Neuronal stem cell (in vitro differentiated cells): Measurements from ENCODE around the gene CD300H.
A peak's percentile ranks its signal among the peaks of the same experiment; 100 is the strongest.

Experiments used
- DNase-seq: peaks from one replicate; pipeline ENCODE4 v3.0.0-alpha.2; 2013; ENCODE audit warnings: low spot score
- H2AFZ ChIP-seq: one replicate; pipeline ENCODE4 v1.6.1; 2013; ENCODE audit warnings: mild to moderate bottlenecking, low read length, inconsistent platforms
- H2AK5ac ChIP-seq: 2 replicates; pipeline ENCODE4 v1.6.1; 2013; ENCODE audit warnings: low read depth, mild to moderate bottlenecking, inconsistent platforms, low read length, moderate library complexity, mixed read lengths
- H2BK120ac ChIP-seq: 2 replicates; pipeline ENCODE4 v1.6.1; 2013; ENCODE audit warnings: low read depth, mild to moderate bottlenecking, inconsistent platforms, low read length, moderate library complexity, mixed read lengths
- H2BK12ac ChIP-seq: one replicate; pipeline ENCODE4 v1.6.1; 2013; ENCODE audit warnings: low read length, inconsistent platforms
- H2BK15ac ChIP-seq: 2 replicates; pipeline ENCODE4 v1.6.1; 2013; ENCODE audit warnings: mild to moderate bottlenecking, low read length, inconsistent platforms, mixed read lengths
- H2BK5ac ChIP-seq: one replicate; pipeline ENCODE4 v1.6.1; 2013; ENCODE audit warnings: inconsistent platforms, mild to moderate bottlenecking, low read length, moderate library complexity
- H3K14ac ChIP-seq: one replicate; pipeline ENCODE4 v1.6.1; 2013; ENCODE audit warnings: low read length, inconsistent platforms
- H3K18ac ChIP-seq: 2 replicates; pipeline ENCODE4 v1.6.1; 2013; ENCODE audit warnings: low read length, inconsistent platforms
- H3K23ac ChIP-seq: 2 replicates; pipeline ENCODE4 v1.6.1; 2013; ENCODE audit warnings: low read depth, mild to moderate bottlenecking, mixed read lengths, low read length, inconsistent platforms; ENCODE audit not compliant: poor library complexity
- H3K27ac ChIP-seq: replicated peaks from 3 replicates; pipeline ENCODE4 v1.5.1; 2013; ENCODE audit warnings: low read length, inconsistent platforms
- H3K27me3 ChIP-seq, 3 experiments: 2 replicates each; pipeline ENCODE4 v1.6.1; 2013; ENCODE audit warnings: low read length in 3 of 3, mild to moderate bottlenecking in 2 of 3, inconsistent platforms in 1 of 3, low read depth in 1 of 3, mixed read lengths in 1 of 3, moderate library complexity in 1 of 3; ENCODE audit not compliant: control insufficient read depth in 3 of 3, insufficient read depth in 3 of 3
- H3K36me3 ChIP-seq, 2 donors: replicated peaks in 1 of 2; 2 replicates each; pipeline ENCODE4 v1.6.1; 2013; ENCODE audit warnings: low read length in 2 of 2; ENCODE audit not compliant: control insufficient read depth in 2 of 2, insufficient read depth in 2 of 2
- H3K4ac ChIP-seq: 2 replicates; pipeline ENCODE4 v1.6.1; 2013; ENCODE audit warnings: inconsistent platforms, mild to moderate bottlenecking, low read length, moderate library complexity
- H3K4me1 ChIP-seq, 2 donors: 1 replicate in 1 of 2; 2 replicates in 1 of 2; pipeline ENCODE4 v1.6.1; 2013; ENCODE audit warnings: low read length in 2 of 2, low read depth in 1 of 2; ENCODE audit not compliant: control insufficient read depth in 2 of 2, insufficient read depth in 1 of 2
- H3K4me2 ChIP-seq: one replicate; pipeline ENCODE4 v1.6.1; 2013; ENCODE audit warnings: mild to moderate bottlenecking, low read length, inconsistent platforms; ENCODE audit not compliant: insufficient read depth, poor library complexity, severe bottlenecking
- H3K4me3 ChIP-seq, 2 donors: 2 replicates each; pipeline ENCODE4 v1.5.1; 2013; ENCODE audit warnings: low read length in 2 of 2, mild to moderate bottlenecking in 2 of 2, inconsistent platforms in 1 of 2, moderate library complexity in 1 of 2
- H3K79me1 ChIP-seq: one replicate; pipeline ENCODE4 v1.6.1; 2013; ENCODE audit warnings: low read depth, mild to moderate bottlenecking, inconsistent platforms, low read length, moderate library complexity
- H3K9ac ChIP-seq: one replicate; pipeline ENCODE4 v1.6.1; 2013; ENCODE audit warnings: mild to moderate bottlenecking, low read depth, low read length, inconsistent platforms; ENCODE audit not compliant: poor library complexity
- H3K9me3 ChIP-seq, 2 donors: replicated peaks in 1 of 2; 2 replicates each; pipeline versions ENCODE3 to v1.6.1; 2013; ENCODE audit warnings: low read length in 2 of 2, mild to moderate bottlenecking in 2 of 2, inconsistent platforms in 1 of 2, low read depth in 1 of 2, mixed read lengths in 1 of 2, moderate library complexity in 1 of 2; ENCODE audit not compliant: control insufficient read depth in 2 of 2, insufficient read depth in 1 of 2
- H4K8ac ChIP-seq: one replicate; pipeline ENCODE4 v1.6.1; 2013; ENCODE audit warnings: low read depth, mild to moderate bottlenecking, inconsistent platforms, low read length, moderate library complexity
- H4K91ac ChIP-seq: one replicate; pipeline ENCODE4 v1.6.1; 2013; ENCODE audit warnings: low read length, low read depth, mild to moderate bottlenecking, inconsistent platforms; ENCODE audit not compliant: poor library complexity
- WGBS, 2 donors: extraction: QIAGEN DNeasy Blood & Tissue Kit; methylation state at CpG; one replicate each; pipeline ENCODE4 v1.1.7; 2013; ENCODE audit warnings: missing lambda C conversion rate in 2 of 2, mixed read lengths in 1 of 2; ENCODE audit not compliant: insufficient read length in 2 of 2, insufficient replicate concordance in 1 of 2; ENCODE audit errors: extremely low coverage in 2 of 2; 5-methylcytosine and 5-hydroxymethylcytosine counted together

The CD300H gene

GRCh38 chr17:74544991-74545842 is 22.1 kb downstream of the CD300H start:
- WGBS, 2 donors = no CpG with 5 or more reads among the region's 16 CpGs
- Histone ChIP-seq H2BK15ac (peak overlapping the region; percentile 42), H2BK12ac (peak overlapping the region; percentile 14), H2BK5ac (peak overlapping the region; percentile 54), H4K91ac (no peak overlapping the region), H3K4me3 (peak overlapping the region in 1 of 2 donors; percentile 71), H3K4me2 (no peak overlapping the region), H3K23ac (peak overlapping the region; percentile 80), H2AFZ (no peak overlapping the region), H4K8ac (peak overlapping the region; percentile 29), H3K27me3 (peaks cover 0 to 16% (median 0%) of the 10 kb centered on the region in 3 experiments), H3K79me1 (no peaks in the 10 kb centered on the region), H3K18ac (peak overlapping the region; percentile 61), H3K9me3 (no peaks in the 10 kb centered on the region), H3K9ac (peak overlapping the region; percentile 84), H3K36me3 (no peaks in the 10 kb centered on the region), H3K27ac (no peak overlapping the region), H2BK120ac (no peak overlapping the region), H3K14ac (peak overlapping the region; percentile 92), H2AK5ac (peak overlapping the region; percentile 11), H3K4ac (no peak overlapping the region), H3K4me1 (peaks cover 0 to 6% of the 10 kb centered on the region in 2 donors)
- DNase-seq = no peak

DNA sequence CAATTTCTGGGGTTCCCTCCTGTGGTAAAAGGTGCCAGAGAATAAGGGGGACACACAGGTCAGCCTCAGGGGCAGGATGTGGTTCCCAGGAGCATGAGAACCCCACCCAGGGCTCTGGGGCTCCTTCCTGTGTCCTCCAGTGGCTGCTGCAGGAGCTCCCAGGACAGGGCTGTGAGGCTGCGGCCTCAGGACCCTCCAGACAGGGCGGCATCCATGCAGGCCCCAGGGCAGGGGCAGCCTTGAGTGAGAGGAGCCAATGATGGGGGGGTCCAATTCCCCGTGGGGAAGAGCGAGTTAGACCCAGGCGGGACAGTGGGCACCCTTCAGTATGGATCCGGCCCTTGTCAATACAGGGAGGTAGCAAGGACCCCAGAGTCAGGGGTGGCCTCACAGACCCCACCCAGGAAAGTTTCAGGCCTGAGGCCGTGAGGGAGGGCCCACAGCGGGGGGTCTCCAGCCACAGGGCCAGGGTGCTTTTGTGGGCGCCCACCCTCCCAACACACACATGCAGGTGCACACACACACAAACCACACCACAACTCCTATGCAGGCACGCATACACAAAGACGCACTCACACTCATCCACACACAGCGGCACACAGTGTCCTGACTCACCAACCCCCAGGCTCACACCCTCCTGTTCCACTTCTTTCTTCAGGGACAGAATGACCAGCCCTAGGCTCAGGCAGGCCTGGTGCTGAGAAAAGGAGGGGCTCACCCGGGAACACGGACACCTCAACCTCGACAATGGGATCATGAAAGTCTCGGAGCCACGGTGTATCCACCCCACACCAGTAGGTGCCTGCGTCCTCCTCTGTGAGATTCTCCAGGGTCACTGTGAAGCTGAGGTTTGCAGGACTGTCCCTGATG is 23.2 kb downstream of the CD300H start:
- peaks cover 0 to 6% of the 10 kb centered on the region in 2 donors for H3K4me1 ChIP-seq
- peak overlapping the region; percentile 85 for H3K18ac ChIP-seq
- H3K14ac ChIP-seq = peak overlapping the region; percentile 90
- no peaks in the 10 kb centered on the region for H3K9me3 ChIP-seq
- no peaks in the 10 kb centered on the region for H3K36me3 ChIP-seq
- no CpG with 5 or more reads among the region's 18 CpGs for WGBS, 2 donors
- H2AFZ ChIP-seq = no peak overlapping the region
- DNase-seq = no peak
- H4K8ac ChIP-seq = no peak overlapping the region
- no peak overlapping the region for H4K91ac ChIP-seq
- no peak overlapping the region for H2BK12ac ChIP-seq
- H3K23ac ChIP-seq = peak overlapping the region; percentile 5
- H3K79me1 ChIP-seq = no peaks in the 10 kb centered on the region
- H2AK5ac ChIP-seq = peak overlapping the region; percentile 40
- H3K9ac ChIP-seq = no peak overlapping the region
- no peak overlapping the region for H2BK120ac ChIP-seq
- no peak overlapping the region for H3K4me2 ChIP-seq
- H3K4me3 ChIP-seq = no peak overlapping the region
- H2BK5ac ChIP-seq = no peak overlapping the region
- no peak overlapping the region for H3K27ac ChIP-seq
- H3K4ac ChIP-seq = no peak overlapping the region
- H2BK15ac ChIP-seq = peak overlapping the region; percentile 45
- H3K27me3 ChIP-seq = peaks cover 0 to 16% (median 2%) of the 10 kb centered on the region in 3 experiments

DNA sequence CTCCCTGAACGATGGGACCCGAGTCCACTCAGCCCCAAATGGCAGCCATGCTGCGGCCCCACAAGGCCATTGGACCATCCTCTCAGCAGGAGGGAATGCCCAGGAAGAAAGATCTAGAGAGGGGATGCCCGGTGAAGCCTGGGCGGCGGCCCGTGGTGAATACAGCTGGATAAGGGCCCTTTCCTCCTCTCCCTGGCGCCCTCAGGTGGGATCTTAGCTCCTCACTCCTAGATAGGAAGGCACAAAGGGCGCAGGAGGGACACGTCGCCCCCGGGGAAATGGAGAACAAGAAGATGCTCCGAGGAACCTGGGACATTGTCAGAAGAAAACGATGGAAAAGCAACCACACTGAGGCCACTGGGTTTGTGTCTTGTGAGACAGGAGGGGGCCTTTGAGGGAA is 23.9 kb downstream of the CD300H start:
- H3K4me3 ChIP-seq = no peak overlapping the region
- H3K23ac ChIP-seq = peak overlapping the region; percentile 50
- H2BK120ac ChIP-seq = no peak overlapping the region
- no peak overlapping the region for H3K14ac ChIP-seq
- H3K79me1 ChIP-seq = no peaks in the 10 kb centered on the region
- H3K9me3 ChIP-seq = no peaks in the 10 kb centered on the region
- peaks cover 0 to 12% (median 2%) of the 10 kb centered on the region in 3 experiments for H3K27me3 ChIP-seq
- peak overlapping the region; percentile 82 for H2BK15ac ChIP-seq
- H2AK5ac ChIP-seq = peak overlapping the region; percentile 77
- H2AFZ ChIP-seq = no peak overlapping the region
- no peak overlapping the region for H3K4ac ChIP-seq
- no peak overlapping the region for H3K9ac ChIP-seq
- no peaks in the 10 kb centered on the region for H3K36me3 ChIP-seq
- H3K4me1 ChIP-seq = peaks cover 0 to 6% of the 10 kb centered on the region in 2 donors
- no peak overlapping the region for H4K91ac ChIP-seq
- no peak overlapping the region for H3K27ac ChIP-seq
- no peak overlapping the region for H3K4me2 ChIP-seq
- H2BK5ac ChIP-seq = no peak overlapping the region
- H3K18ac ChIP-seq = peak overlapping the region; percentile 85
- no peak for DNase-seq
- no CpG with 5 or more reads among the region's 14 CpGs for WGBS, 2 donors
- no peak overlapping the region for H4K8ac ChIP-seq
- H2BK12ac ChIP-seq = no peak overlapping the region
